HK-2 (cell line): ENCODE results near the gene THTPA.

Experiments used
- DNase-seq: peaks from one replicate; pipeline ENCODE4 v3.0.0-alpha.2; 2018; ENCODE audit not compliant: unreplicated experiment

THTPA gene

GRCh38 chr14:23567186-23568020 is 11.3 kb downstream of the THTPA start, which contains the start of gene AP1G2:
AP1G2 (minus strand) TSS chr14:23567791; CDS start chr14:23567314, 477 bp downstream.
- peak; percentile 92 for DNase-seq

GRCh38 chr14:23568021-23568599 is 12.0 kb downstream of the THTPA start:
- no peak for DNase-seq

- DNase-seq = no peak
Observed at GRCh38 chr14:23568600-23569331, 12.7 kb downstream of the THTPA start.

- DNase-seq = no peak
Observed at GRCh38 chr14:23569443-23570151, 13.5 kb downstream of the THTPA start.

GRCh38 chr14:23570806-23571483 is 14.9 kb downstream of the THTPA start:
- DNase-seq = no peak

GRCh38 chr14:23571701-23572523 is 15.8 kb downstream of the THTPA start:
- DNase-seq = no peak

GRCh38 chr14:23572524-23572828 is 16.4 kb downstream of the THTPA start:
- DNase-seq = no peak

GRCh38 chr14:23572836-23573235 is 16.8 kb downstream of the THTPA start:
- no peak for DNase-seq

GRCh38 chr14:23573384-23574015 is 17.4 kb downstream of the THTPA start:
- DNase-seq = no peak

- no peak for DNase-seq
Observed at GRCh38 chr14:23577004-23577681, 21.1 kb downstream of the THTPA start.

- DNase-seq = no peak
Observed at GRCh38 chr14:23577710-23578392, 21.8 kb downstream of the THTPA start.

GRCh38 chr14:23578560-23579310 is 22.7 kb downstream of the THTPA start, which contains the start of gene JPH4:
JPH4 (minus strand) TSS chr14:23578790; CDS start chr14:23577453, 1,337 bp downstream.
- DNase-seq = no peak

- no peak for DNase-seq
Observed at GRCh38 chr14:23579311-23579630, 23.2 kb downstream of the THTPA start.

GRCh38 chr14:23579739-23580138 is 23.7 kb downstream of the THTPA start:
- no peak for DNase-seq

- DNase-seq = no peak
Observed at GRCh38 chr14:23580152-23580926, 24.3 kb downstream of the THTPA start.

GRCh38 chr14:23580948-23581281 is 24.8 kb downstream of the THTPA start:
- DNase-seq = no peak

GRCh38 chr14:23582906-23583760 is 27.1 kb downstream of the THTPA start:
- no peak for DNase-seq
